Measurements from ENCODE around the gene LUZP2. TPM values are rescaled to one million over a fixed set of nuclear protein-coding genes. Genes with fewer than 3 reads are reported as not detected.

Gene LUZP2
- total RNA-seq, 2 experiments from 2014 or later: not detected

- no peak for DNase-seq
- no peaks in the 10 kb centered on the region for H3K36me3 ChIP-seq (ENCODE audit: insufficient read depth, low read length)
- no peaks in the 10 kb centered on the region for H3K4me1 ChIP-seq (ENCODE audit: insufficient read depth, low read length)
- H3K27ac ChIP-seq (ENCODE audit: low read depth in 1 of 2, low read length in 2 of 2): no peak overlapping the region
- H3K4me1 Mint-ChIP-seq (ENCODE audit: low read depth): no peaks in the 10 kb centered on the region
- H3K4me3 ChIP-seq (ENCODE audit: low read length): no peak overlapping the region
- H3K36me3 Mint-ChIP-seq (ENCODE audit: low read depth): no peaks in the 10 kb centered on the region
- no peak overlapping the region for H3K4me3 Mint-ChIP-seq
- no peak overlapping the region for H3K27ac Mint-ChIP-seq
- H3K9me3 Mint-ChIP-seq: peaks cover 23% of the 10 kb centered on the region
- no peak for TF ChIP-seq CTCF (IDR thresholded peaks at IDR 0.05)
- no peaks in the 10 kb centered on the region for H3K27me3 ChIP-seq (ENCODE audit: control insufficient read depth in 1 of 2, insufficient read depth in 2 of 2, low read length in 2 of 2)
- H3K9me3 ChIP-seq (ENCODE audit: control insufficient read depth in 1 of 2, insufficient read depth in 1 of 2, low read length in 2 of 2): no peaks in the 10 kb centered on the region
- no peaks in the 10 kb centered on the region for H3K27me3 Mint-ChIP-seq
- POLR2A ChIA-PET: no interaction called here
- intact Hi-C loops (cut with DNase I, micrococcal nuclease): no loop called here
- no peak for ATAC-seq (ENCODE audit: poor library complexity)
- CTCF ChIA-PET: no interaction called here
Observed at GRCh38 chr11:24880962-24881361, 384.1 kb downstream of the LUZP2 start.

GRCh38 chr11:24885580-24886173, 388.8 kb downstream of the LUZP2 start:
- Histone ChIP-seq H3K4me3 (ENCODE audit: low read length) (no peak overlapping the region), H3K4me1 (ENCODE audit: insufficient read depth, low read length) (no peaks in the 10 kb centered on the region), H3K27me3 (ENCODE audit: control insufficient read depth in 1 of 2, insufficient read depth in 2 of 2, low read length in 2 of 2) (no peaks in the 10 kb centered on the region), H3K27ac (ENCODE audit: low read depth in 1 of 2, low read length in 2 of 2) (no peak overlapping the region), H3K36me3 (ENCODE audit: insufficient read depth, low read length) (no peaks in the 10 kb centered on the region), H3K9me3 (ENCODE audit: control insufficient read depth in 1 of 2, insufficient read depth in 1 of 2, low read length in 2 of 2) (no peaks in the 10 kb centered on the region)
- peaks cover 13% of the 10 kb centered on the region for H3K9me3 Mint-ChIP-seq
- DNase-seq (no peak), ATAC-seq (ENCODE audit: poor library complexity) (no peak)
- TF ChIP-seq CTCF (IDR thresholded peaks at IDR 0.05): no peak
- POLR2A ChIA-PET: no interaction called here
- no peaks in the 10 kb centered on the region for H3K27me3 Mint-ChIP-seq
- CTCF ChIA-PET: no interaction called here
- H3K4me1 Mint-ChIP-seq (ENCODE audit: low read depth): no peaks in the 10 kb centered on the region
- H3K4me3 Mint-ChIP-seq: no peak overlapping the region
- no peaks in the 10 kb centered on the region for H3K36me3 Mint-ChIP-seq (ENCODE audit: low read depth)
- intact Hi-C loops (cut with DNase I, micrococcal nuclease): no loop called here
- H3K27ac Mint-ChIP-seq: no peak overlapping the region

GRCh38 chr11:24886880-24887619, 390.2 kb downstream of the LUZP2 start:
- no peaks in the 10 kb centered on the region for H3K27me3 Mint-ChIP-seq
- H3K36me3 ChIP-seq (ENCODE audit: insufficient read depth, low read length): no peaks in the 10 kb centered on the region

More at GRCh38 chr11:24886880-24887619, 390.2 kb downstream of the LUZP2 start:
- no peaks in the 10 kb centered on the region for H3K4me1 Mint-ChIP-seq (ENCODE audit: low read depth)
- ATAC-seq (ENCODE audit: poor library complexity) (no peak), DNase-seq (no peak)
- CTCF ChIA-PET: no interaction called here
- peaks cover 13% of the 10 kb centered on the region for H3K9me3 Mint-ChIP-seq
- Histone ChIP-seq H3K27me3 (ENCODE audit: control insufficient read depth in 1 of 2, insufficient read depth in 2 of 2, low read length in 2 of 2) (no peaks in the 10 kb centered on the region), H3K9me3 (ENCODE audit: control insufficient read depth in 1 of 2, insufficient read depth in 1 of 2, low read length in 2 of 2) (no peaks in the 10 kb centered on the region), H3K27ac (ENCODE audit: low read depth in 1 of 2, low read length in 2 of 2) (no peak overlapping the region), H3K4me3 (ENCODE audit: low read length) (no peak overlapping the region), H3K4me1 (ENCODE audit: insufficient read depth, low read length) (no peaks in the 10 kb centered on the region)
- H3K27ac Mint-ChIP-seq: no peak overlapping the region
- POLR2A ChIA-PET: no interaction called here
- H3K4me3 Mint-ChIP-seq: no peak overlapping the region
- TF ChIP-seq CTCF (IDR thresholded peaks at IDR 0.05): no peak
- intact Hi-C loops (cut with DNase I, micrococcal nuclease): no loop called here
- H3K36me3 Mint-ChIP-seq (ENCODE audit: low read depth): no peaks in the 10 kb centered on the region
